NCI-H2227 (cell line): ENCODE measurements around the gene DTNB.

Experiments
- DNase-seq: peaks from one replicate; lab custom pipeline; 2025; ENCODE audit not compliant: unreplicated experiment; lab: John Stamatoyannopoulos, UW

Gene DTNB

DNA sequence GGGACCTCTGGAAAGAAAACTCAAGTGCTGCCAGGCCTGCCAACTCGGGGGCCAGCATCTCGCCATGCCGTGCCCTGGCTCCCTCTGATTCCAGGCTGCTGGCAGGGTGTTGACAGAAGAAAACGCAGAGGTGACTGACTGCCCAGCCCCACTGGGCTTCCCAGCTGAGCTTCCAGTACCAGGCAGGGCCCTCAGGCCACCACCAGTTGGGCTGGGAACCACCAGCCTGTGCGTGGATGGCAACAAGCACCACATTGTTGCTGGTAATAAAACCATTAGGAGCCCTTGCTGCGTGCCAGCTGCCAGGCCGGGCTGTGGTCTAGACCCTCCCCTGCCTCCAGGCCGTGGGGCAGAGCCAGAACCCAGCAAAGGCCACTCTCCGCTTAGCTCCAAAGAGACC is 340.8 kb downstream of the DTNB start:
- no peak for DNase-seq

DNA sequence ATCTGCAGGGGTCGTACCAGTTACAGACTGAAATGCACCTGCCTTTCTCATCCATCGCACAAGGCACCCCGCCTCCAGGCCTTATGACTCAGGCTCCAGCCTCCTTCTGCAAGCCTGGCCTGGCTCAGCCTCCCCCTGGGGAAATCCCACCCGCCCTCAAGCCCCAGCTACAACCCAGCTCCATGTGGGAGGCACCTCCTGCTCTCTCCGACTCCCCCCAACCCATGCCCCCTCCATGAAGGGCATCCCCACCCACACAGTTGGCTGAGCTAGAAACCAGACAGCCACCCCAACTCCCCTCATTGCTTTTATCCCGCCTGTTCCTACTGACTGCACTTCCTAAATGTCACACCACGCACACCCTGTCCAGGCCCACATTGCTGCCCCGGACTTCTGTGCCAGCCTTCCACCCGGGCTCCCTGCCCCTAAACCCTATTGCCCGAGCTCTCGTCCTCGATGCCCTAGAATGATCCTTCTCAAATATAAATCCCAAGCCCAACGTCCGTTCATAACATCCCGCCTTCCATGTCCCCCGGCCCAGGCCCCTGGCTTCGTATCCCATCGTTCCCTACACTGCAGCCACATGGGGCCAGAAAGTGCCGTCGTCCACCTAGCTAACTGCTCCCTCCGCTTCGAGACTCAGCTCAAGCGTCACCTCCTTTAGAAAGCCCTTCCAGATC is 341.6 kb downstream of the DTNB start:
- no peak for DNase-seq

DNA sequence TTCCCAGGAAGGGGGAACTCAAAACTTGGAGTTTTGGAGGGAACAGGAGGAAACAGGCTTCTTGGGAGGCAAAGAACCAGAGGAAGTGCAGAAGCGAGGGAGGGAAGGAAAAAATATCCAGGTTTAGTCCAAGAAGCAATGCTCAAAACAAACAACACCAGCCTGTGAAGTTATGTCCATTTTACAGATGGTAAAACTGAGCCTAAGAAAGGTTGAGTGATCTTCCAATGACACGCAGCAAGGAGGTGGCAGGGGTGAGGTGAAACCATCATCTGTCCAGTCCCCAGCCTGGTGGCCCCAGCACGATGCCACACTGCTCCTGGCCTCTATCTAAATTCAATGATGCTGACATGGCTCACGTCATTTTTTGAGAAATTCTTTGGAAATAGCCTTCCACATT is 342.4 kb downstream of the DTNB start:
- DNase-seq = no peak

DNA sequence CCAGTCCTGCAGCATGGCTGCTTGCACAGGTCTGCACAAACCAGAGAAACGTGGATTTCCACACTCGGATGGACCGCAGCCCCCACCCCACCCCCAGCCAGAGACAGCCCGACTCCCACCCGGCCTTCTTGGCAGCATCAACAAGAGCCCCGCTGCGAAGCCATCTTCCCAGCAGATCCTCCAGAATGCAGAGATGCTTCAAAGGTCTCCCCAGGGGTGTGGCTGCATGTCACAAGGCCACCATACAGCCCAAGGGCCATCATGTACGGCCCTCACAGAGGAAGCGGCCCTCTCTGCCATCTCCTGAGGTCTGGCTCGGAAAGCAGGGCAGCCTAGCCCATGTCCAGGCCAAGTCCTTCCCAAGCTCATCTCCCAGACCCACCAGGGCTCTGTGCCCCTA is 343.1 kb downstream of the DTNB start:
- DNase-seq = no peak

DNA sequence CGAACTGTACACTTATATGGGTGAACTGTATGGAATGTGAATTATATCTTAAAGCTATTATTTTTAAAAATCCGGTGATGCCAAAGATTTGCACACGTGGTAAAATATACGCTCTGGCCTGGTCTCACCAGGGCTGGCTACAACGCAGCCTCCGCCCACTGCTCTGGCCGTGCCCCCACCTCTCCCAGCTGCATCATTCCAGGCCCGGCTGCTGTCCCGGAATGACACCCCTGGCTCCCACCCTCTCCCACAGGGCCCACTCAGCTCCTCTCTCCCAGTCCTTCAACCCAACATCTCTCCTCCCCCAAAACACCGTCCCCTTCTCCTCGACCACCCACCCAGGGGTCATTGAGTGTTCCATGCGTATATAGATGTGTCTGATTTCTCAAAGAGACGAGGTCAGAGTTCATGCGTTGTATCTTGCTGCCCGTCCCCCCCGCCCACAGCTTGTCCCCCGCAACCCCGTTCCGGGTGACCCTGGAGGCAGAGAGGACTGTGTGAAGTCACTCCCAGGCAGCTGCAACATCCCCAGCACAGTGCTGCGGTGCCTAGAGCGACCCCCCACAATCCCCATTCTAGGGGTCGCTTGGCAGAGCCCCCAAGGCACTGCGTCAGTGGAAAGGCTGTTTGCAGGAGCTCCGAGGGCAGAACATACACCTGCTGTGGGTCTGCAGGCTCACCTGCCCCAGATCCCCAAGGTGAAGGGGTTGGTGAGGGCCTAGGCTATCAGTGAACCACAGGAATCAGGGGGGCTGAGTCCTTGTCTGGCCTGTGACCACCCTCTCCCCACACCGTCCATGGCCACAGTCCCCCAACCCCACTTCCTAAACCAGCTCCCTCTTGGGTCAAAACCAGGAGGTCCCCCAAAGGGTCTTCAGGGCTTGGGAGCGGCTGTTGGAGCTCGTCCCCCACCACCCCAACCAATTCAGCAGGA is 345.0 kb downstream of the DTNB start:
- no peak for DNase-seq
